NCI-H510A treated with DMSO at 0.1 percent for 48 hours (cell line): ENCODE measurements around the gene NAA40.
"Not testable (repeated sequence)": the region's sequence is repeated elsewhere in the genome, so short reads cannot be mapped to it uniquely, and the experiment has no call there.

Experiments
- DNase-seq: peaks from one replicate; lab custom pipeline; 2025; lab: John Stamatoyannopoulos, UW

NAA40 gene

DNA sequence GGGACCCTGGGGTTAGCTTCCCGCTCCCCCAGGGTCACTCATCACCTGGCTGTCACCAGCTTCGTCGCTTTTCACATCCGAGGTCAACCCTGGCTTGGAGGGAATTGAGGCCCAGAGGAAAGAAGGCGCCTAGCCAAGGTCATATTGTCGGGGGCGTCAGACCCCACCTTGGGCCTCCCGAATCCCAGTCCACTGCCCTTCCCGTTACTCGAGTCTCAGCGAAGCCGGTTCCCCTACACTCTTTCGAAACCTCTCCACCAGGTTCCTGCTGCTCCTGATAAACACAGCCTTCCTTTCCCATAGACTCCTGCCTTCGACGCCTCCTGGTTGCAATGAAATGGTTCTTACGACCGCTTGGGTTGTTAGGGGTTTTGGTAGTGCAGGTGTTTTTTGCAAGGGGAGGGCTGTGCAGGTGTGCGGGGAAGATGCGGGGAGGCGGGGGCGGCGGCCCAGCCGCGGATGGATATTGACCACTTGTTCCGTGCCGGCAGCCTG lies 642 bp downstream of the NAA40 start:
- DNase-seq = peak; percentile 22

DNA sequence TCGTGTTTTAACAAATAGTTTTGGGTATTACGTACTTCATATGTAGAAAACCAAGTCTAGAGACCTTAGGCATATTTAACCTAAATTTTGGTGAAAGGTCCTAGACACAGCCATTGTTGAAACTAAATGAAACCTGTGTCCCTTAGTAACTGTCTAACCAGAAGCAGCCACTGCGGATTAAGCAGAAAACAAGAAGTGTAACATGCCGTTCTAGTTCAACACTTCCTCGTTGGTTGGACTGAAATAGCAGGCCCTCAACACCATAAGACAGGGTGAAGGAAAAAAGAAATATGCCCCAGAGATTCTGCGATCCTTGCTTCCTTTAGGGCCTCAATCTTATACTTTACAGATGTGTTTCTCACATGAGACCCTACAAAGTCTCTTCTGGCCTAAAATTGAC lies 2.0 kb downstream of the NAA40 start:
- no peak for DNase-seq

DNA sequence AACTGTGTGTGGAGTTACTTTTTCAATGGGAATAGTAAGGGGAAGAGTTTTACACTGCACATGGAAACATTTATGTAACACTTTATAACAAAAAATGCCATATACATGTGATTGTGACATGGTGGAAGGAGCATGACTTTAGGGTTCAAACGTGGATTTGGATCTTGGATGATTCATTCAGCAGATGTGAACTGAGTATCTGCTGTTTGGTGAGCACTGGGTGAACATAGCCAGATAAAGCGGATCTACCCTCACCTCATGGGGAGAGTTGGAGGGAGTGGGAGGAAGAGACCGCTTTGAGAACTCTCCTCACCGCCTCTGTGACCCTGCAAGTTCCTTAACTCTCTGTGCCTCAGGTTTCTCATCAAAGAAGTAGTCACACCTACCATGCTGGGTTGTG lies 3.1 kb downstream of the NAA40 start:
- DNase-seq = no peak

DNA sequence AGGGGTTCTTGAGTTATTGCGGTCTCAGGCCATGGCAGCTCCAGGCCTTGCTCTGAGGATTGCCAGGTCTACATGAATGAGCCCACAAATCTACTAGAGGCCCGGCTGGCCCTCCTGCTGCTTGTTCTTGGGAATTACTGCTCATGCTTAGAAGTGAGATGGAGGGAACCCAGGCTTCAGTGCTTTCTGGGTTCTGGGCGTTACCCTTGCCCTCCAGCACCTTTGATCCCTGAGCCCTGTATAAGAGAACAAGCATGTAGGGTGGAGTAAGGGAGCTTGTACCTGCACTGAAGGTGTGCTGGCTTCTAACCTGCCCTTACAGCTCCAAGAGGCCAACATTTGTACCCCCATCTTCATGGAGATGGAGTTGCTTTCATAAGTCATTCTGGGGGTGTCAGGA lies 4.0 kb downstream of the NAA40 start:
- DNase-seq = no peak

DNA sequence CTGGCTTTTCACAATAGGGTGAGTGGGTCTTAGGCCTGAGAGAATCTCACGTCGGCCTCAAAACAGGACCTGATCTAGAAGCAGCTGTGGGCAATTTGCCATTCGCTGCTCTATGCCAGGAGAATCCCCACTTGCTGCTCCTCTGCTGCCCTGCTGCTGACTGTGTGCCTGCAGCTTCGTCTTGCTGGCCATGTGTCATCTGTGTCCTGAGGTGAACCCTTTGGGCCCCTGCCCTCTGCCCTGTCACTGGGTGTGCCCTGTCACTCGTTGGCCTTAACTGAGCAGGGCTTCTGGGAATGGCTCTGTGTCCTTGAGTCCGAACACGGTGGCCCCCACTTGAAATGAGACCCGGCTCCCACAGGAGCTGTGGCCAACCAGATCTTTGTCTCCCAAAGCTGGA lies 6.2 kb downstream of the NAA40 start:
- no peak for DNase-seq

DNA sequence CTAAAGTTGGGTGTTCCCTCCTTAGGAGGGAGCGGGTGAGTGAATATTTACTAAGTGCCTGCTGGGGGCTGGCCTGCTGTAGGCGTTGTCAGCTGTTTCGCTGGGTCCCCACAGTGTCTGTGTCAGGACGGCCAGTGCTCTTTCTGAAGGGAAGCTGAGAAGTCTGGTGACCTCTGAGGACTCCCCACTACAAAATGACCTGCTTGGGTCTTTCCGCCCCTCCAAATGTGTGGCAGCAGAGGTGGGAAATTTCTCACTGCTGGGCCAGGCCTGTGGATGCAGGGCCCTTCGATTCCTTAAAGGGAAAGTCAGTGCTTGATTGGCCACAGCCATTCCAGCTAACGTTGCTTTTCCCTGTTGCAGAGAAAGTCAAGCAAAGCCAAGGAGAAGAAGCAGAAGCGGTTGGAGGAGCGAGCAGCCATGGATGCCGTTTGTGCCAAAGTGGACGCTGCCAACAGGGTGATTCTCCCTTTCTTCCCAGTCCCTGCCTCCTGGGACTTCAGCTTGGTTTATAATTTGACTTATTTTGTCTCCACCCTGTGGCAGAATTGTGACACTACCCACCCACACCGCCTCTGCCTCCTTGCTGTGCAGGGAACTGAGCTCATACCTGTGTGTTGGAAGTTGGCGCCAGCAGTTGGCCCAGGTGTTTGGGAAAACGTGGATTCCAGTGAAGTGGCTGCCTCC lies 6.8 kb downstream of the NAA40 start:
- peak; percentile 53 for DNase-seq

DNA sequence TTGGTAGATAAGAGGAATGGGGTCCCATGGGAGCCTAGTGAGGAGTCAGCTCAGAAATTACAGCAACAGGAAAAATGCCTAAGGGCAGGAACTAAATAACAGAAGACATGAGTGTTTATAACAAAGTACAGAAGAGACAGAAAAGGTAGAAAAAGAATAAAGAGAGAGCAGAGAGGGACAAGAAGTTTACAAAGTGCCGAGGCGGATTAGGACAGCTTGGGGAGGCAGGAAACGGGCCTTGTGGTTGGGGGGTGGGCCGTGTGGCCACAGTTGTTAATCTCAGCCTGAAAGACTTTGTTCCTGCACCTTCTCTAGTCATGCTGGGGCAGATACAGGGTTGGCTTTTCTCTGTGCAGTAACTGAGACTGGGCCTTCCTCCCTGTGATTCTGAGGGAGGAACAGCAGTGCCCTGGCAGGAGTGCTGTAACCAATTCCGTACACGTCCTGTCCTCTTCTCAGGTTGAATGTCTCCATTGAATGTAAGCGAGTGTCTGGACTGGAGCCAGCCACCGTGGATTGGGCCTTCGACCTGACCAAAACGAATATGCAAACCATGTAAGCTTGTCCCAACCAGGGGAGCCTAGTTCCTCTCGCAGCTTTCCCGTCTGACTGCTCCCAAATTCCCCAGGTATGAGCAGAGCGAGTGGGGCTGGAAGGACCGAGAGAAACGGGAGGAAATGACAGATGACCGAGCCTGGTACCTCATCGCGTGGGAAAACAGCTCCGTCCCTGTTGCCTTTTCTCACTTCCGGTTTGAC lies 13.2 kb downstream of the NAA40 start:
- no peak for DNase-seq

DNA sequence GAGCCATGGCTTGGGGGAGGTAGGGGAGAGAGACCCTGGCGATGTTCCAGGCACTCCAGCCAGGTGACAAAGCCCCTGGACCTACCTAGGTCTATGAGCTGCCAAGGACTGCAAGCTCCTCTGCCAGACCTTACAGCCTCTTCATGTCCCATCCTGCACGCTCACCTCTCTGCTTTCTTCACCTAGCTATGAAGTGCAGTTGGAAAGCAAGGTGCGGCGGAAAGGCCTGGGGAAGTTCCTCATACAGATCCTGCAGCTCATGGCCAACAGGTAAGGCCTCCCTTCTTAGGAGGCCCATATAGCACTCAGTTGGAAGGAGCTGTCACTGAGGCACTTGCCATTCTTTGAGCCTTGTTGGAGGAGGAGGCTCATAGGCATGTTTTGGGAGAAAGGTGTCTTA lies 13.8 kb downstream of the NAA40 start:
- DNase-seq = no peak

DNA sequence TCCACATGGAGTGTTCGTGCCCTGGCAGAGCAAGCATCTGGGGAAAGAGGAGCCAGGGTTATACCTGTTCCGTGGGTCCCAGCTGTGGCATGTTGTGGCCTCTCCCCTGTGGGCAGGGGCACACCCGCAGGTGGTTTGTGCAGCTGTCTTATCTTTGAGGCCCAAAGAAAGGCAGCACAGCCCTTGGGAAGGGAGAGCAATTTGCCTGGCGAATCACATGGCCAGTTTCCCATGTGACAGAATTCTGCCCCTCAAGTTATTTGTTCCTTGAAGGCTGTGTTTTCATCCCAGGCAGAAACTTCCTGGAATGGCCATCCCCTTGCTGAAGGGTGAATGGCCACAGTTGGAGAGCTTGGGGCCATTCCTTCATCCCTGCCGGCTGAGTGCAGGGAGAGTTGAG lies 19.2 kb downstream of the NAA40 start:
- no peak for DNase-seq

DNA sequence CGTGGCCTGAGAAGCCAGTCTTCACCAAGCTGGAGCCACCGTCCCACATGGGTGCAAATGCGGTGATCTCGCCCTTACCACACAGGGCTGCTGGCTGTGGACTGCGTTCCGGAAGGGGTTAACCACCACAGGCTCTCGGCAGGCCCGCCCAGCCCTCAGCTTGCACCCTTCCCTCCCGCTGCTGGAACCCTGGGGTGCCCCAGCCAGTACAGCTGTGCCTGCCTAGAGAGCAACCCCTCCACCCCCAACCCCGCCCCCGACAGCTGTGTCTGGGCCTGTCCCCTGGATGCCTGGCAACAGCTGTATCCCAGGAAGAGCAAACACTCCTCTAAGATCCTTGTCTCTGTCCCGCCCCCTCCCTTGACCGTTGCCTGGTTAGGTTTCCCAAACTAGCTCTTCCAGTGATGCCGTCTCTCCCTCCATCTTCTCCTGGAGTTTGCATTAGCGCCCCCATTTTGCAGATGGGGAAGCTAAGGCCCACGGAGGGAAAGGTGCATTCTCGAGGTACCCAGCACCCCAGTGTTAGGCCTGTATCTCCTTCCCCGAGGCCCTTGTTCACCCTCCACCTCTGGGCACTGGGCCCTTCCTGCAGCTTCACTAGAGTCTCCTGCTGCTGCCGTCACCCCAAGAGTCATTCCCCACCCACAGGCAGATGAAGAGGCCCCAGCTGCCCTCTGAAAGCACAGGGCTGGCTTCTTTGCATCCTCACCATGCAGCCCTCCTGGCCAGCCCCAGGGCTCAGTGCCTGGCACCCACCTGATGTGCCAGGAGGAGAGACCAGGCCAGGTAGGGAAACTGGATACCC lies 23.0 kb downstream of the NAA40 start:
- DNase-seq = peak; percentile 90

DNA sequence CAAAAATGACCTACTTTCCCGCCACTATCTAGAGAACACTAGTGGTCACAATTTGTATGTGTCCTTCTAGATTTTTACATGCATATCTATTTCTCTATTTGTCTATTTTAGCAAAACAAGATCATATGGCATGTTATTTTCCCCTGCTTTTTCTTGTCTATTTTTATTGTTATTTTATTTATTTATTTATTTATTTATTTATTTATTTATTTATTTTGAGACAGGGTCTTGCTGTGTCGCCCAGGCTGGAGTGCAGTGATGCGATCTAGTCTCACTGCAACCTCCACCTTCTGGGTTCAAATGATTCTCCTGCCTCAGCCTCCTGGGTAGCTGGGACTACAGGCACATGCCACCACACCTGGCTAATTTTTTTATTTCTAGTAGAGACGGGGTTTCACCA lies 25.1 kb downstream of the NAA40 start:
- DNase-seq = not testable (repeated sequence)

DNA sequence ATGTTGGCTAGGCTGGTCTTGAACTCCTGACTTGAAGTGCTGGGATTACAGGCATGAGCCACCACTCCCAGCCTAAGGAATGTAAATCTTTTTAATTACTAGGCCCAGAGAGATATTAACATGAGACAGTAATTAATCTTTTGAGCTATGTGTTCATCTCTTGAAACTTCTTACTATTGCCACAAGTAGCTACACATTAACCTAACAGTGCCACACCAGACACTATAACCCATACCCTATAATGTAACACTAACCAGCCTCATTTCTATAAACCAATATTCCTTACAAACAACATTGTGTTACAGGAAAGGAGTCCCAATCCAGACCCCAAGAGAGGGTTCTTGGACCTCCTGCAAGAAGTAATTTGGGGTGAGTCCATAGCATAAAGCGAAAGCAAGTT lies 27.6 kb downstream of the NAA40 start:
- no peak for DNase-seq

DNA sequence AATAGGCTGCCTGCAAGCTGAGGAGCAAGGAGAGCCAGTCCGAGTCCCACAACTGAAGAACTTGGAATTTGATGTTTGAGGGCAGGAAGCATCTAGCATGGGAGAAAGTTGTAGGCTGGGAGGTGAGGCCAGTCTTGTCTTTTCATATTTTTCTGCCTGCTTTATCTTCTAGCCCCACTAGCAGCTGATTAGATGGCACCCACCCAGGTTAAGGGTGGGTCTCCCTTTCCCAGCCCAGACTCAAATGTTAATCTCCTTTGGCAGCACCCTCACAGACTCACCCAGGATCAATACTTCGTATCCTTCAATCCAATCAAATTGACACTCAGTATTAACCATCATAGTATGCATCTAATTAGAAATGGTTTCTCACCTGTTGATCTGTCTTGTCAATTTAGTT lies 30.7 kb downstream of the NAA40 start:
- no peak for DNase-seq

DNA sequence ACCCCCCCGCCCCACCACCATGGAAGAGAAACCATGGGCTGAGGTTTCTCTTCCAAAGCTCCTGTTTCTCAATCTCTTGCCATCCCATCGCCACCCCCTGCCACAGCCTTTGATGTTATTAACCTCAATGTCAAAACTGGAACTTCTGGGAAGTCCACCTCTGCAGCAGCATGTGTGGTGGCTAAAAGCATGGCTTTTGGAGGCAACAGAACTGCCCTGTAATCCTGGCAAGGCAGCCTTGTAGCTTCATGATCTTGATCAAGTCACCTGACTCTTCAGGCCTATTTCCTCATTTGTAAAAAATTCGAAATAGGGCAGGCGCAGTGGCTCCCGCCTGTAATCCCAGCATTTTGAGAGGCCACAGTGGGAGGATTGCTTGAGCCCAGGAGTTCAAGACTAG lies 32.1 kb downstream of the NAA40 start:
- DNase-seq = no peak

DNA sequence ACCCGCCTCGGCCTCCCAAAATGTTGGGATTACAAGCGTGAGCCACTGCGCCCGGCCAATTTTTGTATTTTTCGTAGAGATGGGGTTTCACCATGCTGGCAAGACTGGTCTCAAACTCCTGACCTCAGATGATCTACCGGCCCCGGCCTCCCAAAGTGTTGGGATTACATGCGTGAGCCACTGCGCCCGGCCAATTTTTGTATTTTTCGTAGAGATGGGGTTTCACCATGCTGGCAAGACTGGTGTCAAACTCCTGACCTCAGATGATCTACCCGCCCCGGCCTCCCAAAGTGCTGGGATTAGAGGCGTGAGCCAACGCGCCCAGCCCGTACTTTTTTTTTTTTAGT lies 35.1 kb downstream of the NAA40 start:
- DNase-seq = not testable (repeated sequence)

DNA sequence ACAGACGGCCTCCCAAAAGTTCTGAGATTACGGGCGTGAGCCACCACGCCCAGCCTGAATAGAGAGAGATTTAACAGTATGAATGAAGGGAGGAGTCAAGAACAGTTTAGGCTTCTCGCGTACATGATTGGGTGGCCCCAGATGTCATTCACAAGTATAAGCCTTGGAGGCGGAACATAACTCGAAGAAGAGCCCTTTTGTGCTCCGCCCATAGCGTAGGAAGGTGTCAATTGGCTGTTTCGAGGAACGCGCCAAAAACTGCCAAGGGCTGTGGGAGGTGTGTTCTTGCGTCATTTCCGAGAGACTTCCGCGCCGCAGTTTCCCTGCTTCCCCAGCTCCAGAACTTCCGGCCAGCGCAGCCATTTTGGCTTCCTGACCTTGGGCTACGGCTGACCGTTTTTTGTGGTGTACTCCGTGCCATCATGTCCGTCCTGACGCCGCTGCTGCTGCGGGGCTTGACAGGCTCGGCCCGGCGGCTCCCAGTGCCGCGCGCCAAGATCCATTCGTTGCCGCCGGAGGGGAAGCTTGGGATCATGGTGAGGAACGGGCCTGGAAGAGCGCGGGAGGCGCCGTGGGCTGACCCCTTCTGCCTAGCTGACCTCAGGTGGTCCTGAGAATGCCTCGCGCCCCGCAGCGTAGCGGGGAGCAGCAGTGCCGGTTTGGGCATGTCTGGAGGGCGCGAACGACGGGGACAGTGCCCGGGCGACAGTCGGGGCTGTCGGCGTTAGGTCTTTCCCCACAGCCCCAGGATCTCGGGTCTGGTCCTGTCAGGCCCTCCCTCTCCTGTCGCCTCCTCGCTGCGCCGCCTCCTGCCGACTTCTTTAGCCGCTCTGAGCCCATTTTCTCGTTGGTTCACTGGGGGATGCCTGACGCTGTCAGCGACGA lies 35.7 kb downstream of the NAA40 start, which contains the start of gene COX8A:
Gene COX8A, plus strand, starts transcription at position 362 of the 885 bp plus-strand sequence. Its CDS starts 61 bp downstream, at position 423.
- peak; percentile 99 for DNase-seq

DNA sequence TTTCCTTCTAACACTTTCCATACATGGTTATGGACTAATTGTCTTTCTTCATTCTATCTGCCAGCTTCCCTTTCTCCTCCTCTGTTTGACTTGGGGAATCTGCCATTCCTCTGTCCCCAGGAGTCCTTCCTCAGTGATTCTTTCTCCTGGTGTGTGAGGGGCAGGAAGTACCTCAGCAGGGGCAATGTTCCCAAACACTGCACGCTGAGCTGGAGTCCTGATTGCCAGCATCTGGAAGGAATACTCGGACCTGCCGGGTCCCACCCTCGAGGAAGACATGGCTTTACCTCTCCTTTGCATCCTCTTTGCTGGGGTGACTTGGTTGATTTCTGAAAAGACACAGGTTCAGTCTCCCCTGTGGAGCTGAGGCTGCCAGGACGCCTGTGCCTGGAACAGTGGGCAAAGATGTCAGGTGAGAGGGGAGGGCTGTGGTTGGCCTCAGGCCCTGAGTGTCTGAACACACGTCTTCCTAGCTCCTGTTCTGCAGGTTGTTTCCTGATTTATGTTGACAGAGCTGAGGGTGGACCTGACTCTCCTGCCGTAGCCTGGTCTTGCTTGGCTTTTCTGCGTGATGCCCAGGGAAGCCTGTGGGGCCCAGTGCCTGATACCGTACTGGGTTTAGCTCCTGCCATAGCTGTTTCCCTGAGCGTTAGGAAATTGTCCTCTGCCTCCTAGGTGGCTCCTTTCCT lies 39.9 kb downstream of the NAA40 start:
- DNase-seq = no peak

DNA sequence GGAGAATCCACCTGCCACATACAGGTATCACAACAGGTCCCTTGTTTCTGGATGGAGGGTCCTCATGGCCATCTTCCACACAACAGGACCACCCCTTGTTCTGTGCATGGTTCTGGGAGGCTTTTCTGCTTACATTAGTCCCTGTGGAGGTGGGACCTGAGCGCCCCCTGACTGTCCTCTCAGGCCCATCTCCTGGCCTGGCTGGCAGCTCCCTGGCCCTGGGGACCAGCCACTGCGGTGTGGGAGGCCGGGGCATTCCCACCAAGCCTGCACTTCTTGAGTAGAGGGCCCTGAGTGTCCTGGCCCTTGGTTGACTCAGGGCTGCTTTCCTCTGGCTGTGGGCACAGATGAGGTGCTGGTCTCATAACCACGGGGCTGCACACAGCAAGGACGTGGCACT lies 40.6 kb downstream of the NAA40 start:
- DNase-seq = no peak

DNA sequence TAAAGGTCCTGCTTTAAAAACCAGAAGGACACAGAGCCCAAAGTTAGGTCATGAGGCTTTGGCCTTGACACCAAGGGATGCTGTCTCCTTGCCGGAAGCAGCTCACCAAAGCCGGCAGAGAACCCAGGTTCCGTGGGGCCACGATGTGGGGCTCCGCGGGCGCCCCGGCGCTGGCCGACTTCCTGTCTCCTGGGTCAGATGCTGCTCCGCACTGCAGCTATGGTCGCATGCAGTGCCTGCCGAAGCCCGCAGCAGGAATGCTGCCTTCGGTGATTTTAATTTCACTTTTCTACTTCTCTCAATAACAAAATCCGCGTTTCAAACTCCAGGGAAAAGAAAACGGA lies 47.0 kb downstream of the NAA40 start:
- DNase-seq = no peak

DNA sequence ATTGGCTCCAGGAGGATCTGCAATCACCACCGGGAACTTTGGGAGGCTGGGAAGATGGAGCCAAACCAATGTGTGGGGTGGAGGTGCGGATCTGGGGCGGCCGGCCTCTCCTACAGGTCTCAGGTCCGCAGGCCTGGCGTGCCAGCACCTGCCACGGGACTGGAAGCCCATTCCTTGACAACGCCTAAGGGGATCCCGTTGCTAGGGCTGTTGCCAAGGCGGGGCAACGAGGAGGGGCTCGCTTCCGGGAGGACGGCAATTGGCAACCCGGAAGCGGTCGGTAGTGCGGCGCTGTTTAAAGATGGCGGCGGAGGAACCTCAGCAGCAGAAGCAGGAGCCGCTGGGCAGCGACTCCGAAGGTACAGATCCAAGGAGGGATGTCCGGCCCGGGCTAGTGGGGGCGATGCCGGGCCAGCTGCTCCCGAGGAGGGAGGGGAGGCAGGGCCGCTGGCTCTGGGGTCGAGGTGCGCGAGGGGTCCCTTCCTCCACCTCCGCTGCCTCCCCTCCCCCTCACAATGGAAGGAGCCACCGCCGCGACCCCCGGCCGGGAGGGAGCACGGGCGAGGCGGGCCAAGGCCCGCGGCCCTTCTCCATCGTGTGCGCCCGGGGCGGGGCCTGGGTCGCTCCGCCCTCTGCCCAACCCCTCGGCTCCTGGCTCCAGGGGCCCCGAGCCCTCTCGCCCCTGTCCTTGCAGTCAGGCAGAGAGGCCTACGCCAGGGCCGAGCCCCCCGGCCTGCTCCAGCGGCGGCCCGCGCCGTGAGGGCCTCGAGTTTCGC lies 47.5 kb downstream of the NAA40 start, which contains the start of gene OTUB1:
Gene OTUB1, plus strand, starts transcription at position 283 of the 776 bp plus-strand sequence. Its CDS starts 19 bp downstream, at position 302.
- DNase-seq = peak; percentile 92
